HEK293 (cell line): ENCODE data around the gene RBCK1.

Source experiments
- CTCF ChIP-seq: fragments of 450-650 bp; formaldehyde crosslinking; IDR thresholded peaks from 2 replicates; pipeline ENCODE4 v1.5.1; 2016; ENCODE audit warnings: missing biosample characterization, missing genetic modification characterization
- ZNF510 ChIP-seq: fragments of 450-650 bp; formaldehyde crosslinking; IDR thresholded peaks from 2 replicates; pipeline ENCODE4 v1.5.1; 2018; ENCODE audit warnings: mild to moderate bottlenecking, missing genetic modification characterization, missing biosample characterization; ENCODE audit not compliant: insufficient replicate concordance
- ZNF623 ChIP-seq: fragments of 450-650 bp; formaldehyde crosslinking; IDR thresholded peaks from 2 replicates; pipeline ENCODE4 v1.5.1; 2016; ENCODE audit warnings: missing biosample characterization, missing genetic modification characterization

GRCh38 chr20:462199-462991, 54.3 kb downstream of the RBCK1 start, which contains the start of gene TBC1D20:
- no peak for TF ChIP-seq ZNF623
- no peak for TF ChIP-seq ZNF510 (tag by site-specific recombination)
- TF ChIP-seq CTCF, result peak; percentile 48
